Type B pancreatic cell (in vitro differentiated cells): ENCODE measurements around the gene FXYD3. TPM values are rescaled to one million over a fixed set of nuclear protein-coding genes. Genes with fewer than 3 reads are reported as not detected.

Experiments used
- DNase-seq: peaks from one replicate; pipeline ENCODE4 v3.0.0; 2021; ENCODE audit warnings: mixed read lengths; ENCODE audit not compliant: unreplicated experiment; ENCODE audit errors: extremely low spot score
- H3K27ac Mint-ChIP-seq: 2 replicates; pipeline ENCODE4 v1.8.0; 2021; ENCODE audit warnings: mild to moderate bottlenecking, mixed read lengths
- H3K27me3 Mint-ChIP-seq: 2 replicates; pipeline ENCODE4 v1.8.0; 2021; ENCODE audit warnings: mixed read lengths
- H3K36me3 Mint-ChIP-seq: 2 replicates; pipeline ENCODE4 v1.8.0; 2021; ENCODE audit warnings: mixed read lengths
- H3K4me1 Mint-ChIP-seq: one replicate; pipeline ENCODE4 v1.8.0; 2021; ENCODE audit warnings: mixed read lengths; ENCODE audit not compliant: unreplicated experiment
- H3K4me3 Mint-ChIP-seq: 2 replicates; pipeline ENCODE4 v1.8.0; 2021; ENCODE audit warnings: mild to moderate bottlenecking, mixed read lengths
- H3K9me3 Mint-ChIP-seq: 2 replicates; pipeline ENCODE4 v1.8.0; 2021; ENCODE audit warnings: mixed read lengths
- total RNA-seq: library from RNA; stranded (reverse); gene quantifications from 2 replicates; pipeline ENCODE4 v1.2.1, GENCODE V29; 2021; ENCODE audit warnings: low replicate concordance
- TF ChIP-seq, protein P1 (sequence below): fragments of 200-600 bp; sonication (generic); conservative IDR thresholded peaks from 2 replicates; pipeline ENCODE4 v1.5.0; 2021; ENCODE audit warnings: antibody characterized with exemption, mild to moderate bottlenecking

FXYD3 gene
- total RNA-seq, 1 donor from 2014 or later, result 77.5 TPM

- TF ChIP-seq, protein P1, sequence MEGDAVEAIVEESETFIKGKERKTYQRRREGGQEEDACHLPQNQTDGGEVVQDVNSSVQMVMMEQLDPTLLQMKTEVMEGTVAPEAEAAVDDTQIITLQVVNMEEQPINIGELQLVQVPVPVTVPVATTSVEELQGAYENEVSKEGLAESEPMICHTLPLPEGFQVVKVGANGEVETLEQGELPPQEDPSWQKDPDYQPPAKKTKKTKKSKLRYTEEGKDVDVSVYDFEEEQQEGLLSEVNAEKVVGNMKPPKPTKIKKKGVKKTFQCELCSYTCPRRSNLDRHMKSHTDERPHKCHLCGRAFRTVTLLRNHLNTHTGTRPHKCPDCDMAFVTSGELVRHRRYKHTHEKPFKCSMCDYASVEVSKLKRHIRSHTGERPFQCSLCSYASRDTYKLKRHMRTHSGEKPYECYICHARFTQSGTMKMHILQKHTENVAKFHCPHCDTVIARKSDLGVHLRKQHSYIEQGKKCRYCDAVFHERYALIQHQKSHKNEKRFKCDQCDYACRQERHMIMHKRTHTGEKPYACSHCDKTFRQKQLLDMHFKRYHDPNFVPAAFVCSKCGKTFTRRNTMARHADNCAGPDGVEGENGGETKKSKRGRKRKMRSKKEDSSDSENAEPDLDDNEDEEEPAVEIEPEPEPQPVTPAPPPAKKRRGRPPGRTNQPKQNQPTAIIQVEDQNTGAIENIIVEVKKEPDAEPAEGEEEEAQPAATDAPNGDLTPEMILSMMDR, result no peak
- Mint-ChIP-seq H3K4me3 (no peak overlapping the region), H3K9me3 (no peaks in the 10 kb centered on the region), H3K36me3 (no peaks in the 10 kb centered on the region), H3K4me1 (no peaks in the 10 kb centered on the region), H3K27ac (no peak overlapping the region), H3K27me3 (peaks cover 6% of the 10 kb centered on the region)
- DNase-seq, result no peak
Measured at GRCh38 chr19:35081201-35081600, 34.4 kb upstream of the FXYD3 start.

GRCh38 chr19:35083691-35084508, 31.7 kb upstream of the FXYD3 start:
- peaks cover 3% of the 10 kb centered on the region for H3K27me3 Mint-ChIP-seq
- H3K4me1 Mint-ChIP-seq, result no peaks in the 10 kb centered on the region
- no peak overlapping the region for H3K27ac Mint-ChIP-seq
- H3K36me3 Mint-ChIP-seq, result no peaks in the 10 kb centered on the region
- H3K9me3 Mint-ChIP-seq, result no peaks in the 10 kb centered on the region
- no peak overlapping the region for H3K4me3 Mint-ChIP-seq
- TF ChIP-seq, protein P1, result no peak
- no peak for DNase-seq

DNA sequence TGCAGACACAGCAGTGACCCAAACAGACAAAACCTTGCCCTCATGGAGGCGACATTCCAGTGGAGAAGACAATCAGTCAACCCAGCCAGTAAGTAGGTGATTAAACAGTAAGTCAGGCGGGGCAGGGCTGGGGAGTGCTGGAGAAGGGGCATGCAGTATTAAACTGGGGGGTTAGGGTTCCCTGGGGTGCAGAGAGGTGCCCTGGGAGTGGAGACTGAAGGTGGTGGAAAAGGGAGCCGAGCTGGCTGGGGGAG, 31.2 kb upstream of the FXYD3 start:
- H3K36me3 Mint-ChIP-seq, result no peaks in the 10 kb centered on the region
- H3K27me3 Mint-ChIP-seq, result no peaks in the 10 kb centered on the region
- DNase-seq, result no peak
- no peaks in the 10 kb centered on the region for H3K4me1 Mint-ChIP-seq
- TF ChIP-seq, protein P1, result no peak
- H3K27ac Mint-ChIP-seq, result no peak overlapping the region
- no peak overlapping the region for H3K4me3 Mint-ChIP-seq
- no peaks in the 10 kb centered on the region for H3K9me3 Mint-ChIP-seq

DNA sequence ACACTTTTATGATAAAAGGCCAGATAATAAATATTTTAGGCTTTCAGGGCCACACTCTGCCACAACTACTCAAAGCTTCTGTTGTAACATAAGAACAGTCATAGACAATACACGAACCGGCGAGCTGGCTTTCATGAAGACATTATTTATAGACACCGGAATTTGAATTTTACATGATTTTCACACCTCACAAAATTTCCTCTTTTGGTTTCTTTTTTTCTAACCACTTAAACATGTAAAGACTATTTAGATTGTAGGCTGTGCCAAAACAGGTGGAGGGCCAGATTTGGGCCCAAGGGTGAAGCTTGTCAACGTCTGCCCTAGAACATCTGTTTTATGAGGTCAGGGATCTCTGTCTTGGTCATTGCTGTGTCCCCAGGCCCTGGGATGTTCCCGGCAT, 29.7 kb upstream of the FXYD3 start:
- no peak overlapping the region for H3K4me3 Mint-ChIP-seq
- TF ChIP-seq, protein P1, result no peak
- H3K9me3 Mint-ChIP-seq, result no peaks in the 10 kb centered on the region
- no peaks in the 10 kb centered on the region for H3K27me3 Mint-ChIP-seq
- no peak overlapping the region for H3K27ac Mint-ChIP-seq
- H3K4me1 Mint-ChIP-seq, result peaks cover 7% of the 10 kb centered on the region
- DNase-seq, result no peak
- no peaks in the 10 kb centered on the region for H3K36me3 Mint-ChIP-seq

GRCh38 chr19:35086455-35086854, 29.2 kb upstream of the FXYD3 start:
- TF ChIP-seq, protein P1, result no peak
- no peaks in the 10 kb centered on the region for H3K27me3 Mint-ChIP-seq
- no peak overlapping the region for H3K4me3 Mint-ChIP-seq
- H3K36me3 Mint-ChIP-seq, result no peaks in the 10 kb centered on the region
- DNase-seq, result no peak
- H3K27ac Mint-ChIP-seq, result no peak overlapping the region
- H3K9me3 Mint-ChIP-seq, result no peaks in the 10 kb centered on the region
- H3K4me1 Mint-ChIP-seq, result peaks cover 7% of the 10 kb centered on the region

DNA sequence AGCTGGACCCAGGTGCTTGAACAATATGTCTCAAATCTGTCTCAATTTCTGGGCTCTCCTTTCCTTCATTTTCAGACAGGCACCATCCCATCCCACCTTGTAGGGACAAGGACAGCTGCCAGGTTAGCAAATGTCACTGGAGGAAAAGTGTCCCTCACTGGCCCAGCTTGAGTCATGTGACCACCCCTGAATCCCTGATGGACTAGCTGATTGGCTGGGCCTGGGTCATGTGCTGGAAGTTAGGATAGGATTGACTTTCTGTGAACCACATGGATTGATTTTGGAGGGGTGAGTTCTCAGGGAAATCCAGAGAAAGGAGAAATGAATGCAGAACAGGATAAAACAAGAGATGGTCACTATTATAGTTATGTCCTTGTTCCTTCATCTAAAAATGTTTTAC, 28.2 kb upstream of the FXYD3 start:
- Mint-ChIP-seq H3K9me3 (no peaks in the 10 kb centered on the region), H3K27me3 (no peaks in the 10 kb centered on the region), H3K4me3 (no peak overlapping the region), H3K36me3 (no peaks in the 10 kb centered on the region), H3K4me1 (peaks cover 9% of the 10 kb centered on the region), H3K27ac (no peak overlapping the region)
- DNase-seq, result no peak
- TF ChIP-seq, protein P1, result no peak
